Kidney (tissue), 14 donors: ENCODE data around the gene PRKCZ. TPM values are rescaled to one million over a fixed set of nuclear protein-coding genes. Genes with fewer than 3 reads are reported as not detected.

Experiments used
- DNase-seq, 5 donors: peaks; one replicate each; pipeline ENCODE4 v3.0.0-alpha.2; 2013 to 2020
- FAIRE-seq: peaks from 2 replicates; lab custom pipeline; 2012; peaks lifted over from hg19 to GRCh38; lab: Jason Lieb, UNC
- H3K27ac ChIP-seq, 2 donors: one replicate each; pipeline ENCODE4 v1.7.0; 2013; ENCODE audit warnings: low read depth in 2 of 2, low read length in 2 of 2, inconsistent platforms in 1 of 2
- H3K27me3 ChIP-seq: one replicate; pipeline ENCODE4 v1.7.1; 2013; ENCODE audit warnings: low read length, inconsistent platforms; ENCODE audit not compliant: control insufficient read depth, insufficient read depth
- H3K36me3 ChIP-seq, 3 donors: one replicate each; pipeline versions ENCODE4 v1.7.0 to v1.7.1; 2013; ENCODE audit warnings: low read length in 3 of 3, control low read depth in 1 of 3, inconsistent platforms in 1 of 3; ENCODE audit not compliant: insufficient read depth in 3 of 3, control insufficient read depth in 2 of 3
- H3K4me1 ChIP-seq, 3 donors: one replicate each; pipeline versions ENCODE4 v1.7.0 to v1.7.1; 2013; ENCODE audit warnings: low read length in 3 of 3, inconsistent platforms in 1 of 3, low read depth in 1 of 3; ENCODE audit not compliant: control insufficient read depth in 2 of 3, insufficient read depth in 2 of 3
- H3K4me3 ChIP-seq, 3 donors: one replicate each; pipeline versions ENCODE4 v1.7.0 to v1.8.1; 2013; ENCODE audit warnings: low read length in 3 of 3, control low read depth in 1 of 3, inconsistent platforms in 1 of 3
- H3K9ac ChIP-seq, 3 donors: one replicate each; pipeline versions ENCODE4 v1.7.0 to v1.7.1; 2013; ENCODE audit warnings: low read length in 3 of 3, control low read depth in 1 of 3, inconsistent platforms in 1 of 3
- H3K9me3 ChIP-seq, 3 donors: one replicate each; pipeline versions ENCODE4 v1.7.0 to v1.7.1; 2013; ENCODE audit warnings: low read length in 3 of 3, control low read depth in 1 of 3, inconsistent platforms in 1 of 3; ENCODE audit not compliant: control insufficient read depth in 2 of 3, insufficient read depth in 1 of 3
- intact Hi-C: fragments of 100-400 bp; cut with DNase I; formaldehyde crosslinking; loops from one replicate; pipeline ENCODE4 v1.11.1; 2022
- polyA plus RNA-seq: library from polyadenylated mRNA; stranded (reverse); fragments of 350-450 nt; fragmentation: Illumina TruSeq; extraction: RNeasy Lipid Tissue Mini Kit (QIAGEN cat#74804); gene quantifications from one replicate; pipeline ENCODE4 v1.2.3, GENCODE V29; 2014; ENCODE audit warnings: low read depth, low replicate concordance; ENCODE audit not compliant: insufficient read depth
- total RNA-seq: library from RNA; stranded (reverse); fragmentation: NEBNext Ultra II Directional; extraction: Animal tissue kit (Norgen Biotek cat#: 25700); gene quantifications from one replicate; pipeline ENCODE4 v1.2.1, GENCODE V29; 2021
- TF ChIP-seq, protein P1 (sequence below): IDR thresholded peaks from 3 replicates; pipeline ENCODE4 v1.5.1; 2012; ENCODE audit warnings: mild to moderate bottlenecking, moderate library complexity, borderline replicate concordance; ENCODE audit not compliant: insufficient read depth; ENCODE audit errors: extremely low read depth
- donor health status: control.
- donor health status: control.
- donor health status: control.
- donor health status: control.
- donor health status: control.
- donor health status: DM: yes; HTN: yes; CAD: no.
- donor health status: Normal renal cell carcinoma (clear cell type).

PRKCZ gene
- total and polyA plus RNA-seq, 2 donors from 2014 or later = 24.7 to 42.4 TPM

DNA sequence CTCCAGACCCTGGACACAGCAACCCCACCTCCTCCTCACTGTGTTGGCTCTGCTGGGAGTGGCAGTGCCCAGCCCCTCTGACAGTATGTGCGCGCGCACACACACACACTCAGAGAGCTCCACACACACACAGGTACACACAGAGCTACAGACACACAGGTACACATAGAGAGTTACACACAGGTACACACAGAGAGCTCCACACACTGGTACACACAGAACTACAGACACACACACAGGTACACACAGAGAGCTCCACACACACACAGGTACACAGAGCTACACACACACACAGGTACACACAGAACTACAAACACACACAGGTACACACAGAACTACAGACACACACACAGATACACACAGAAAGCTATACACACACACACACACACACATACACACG is 6.3 kb upstream of the PRKCZ start:
- FAIRE-seq (no peak), DNase-seq (no peak)
- Histone ChIP-seq H3K36me3 (no peaks in the 10 kb centered on the region), H3K9ac (no peak overlapping the region), H3K27ac (no peak overlapping the region), H3K9me3 (no peaks in the 10 kb centered on the region), H3K27me3 (no peaks in the 10 kb centered on the region), H3K4me1 (peaks cover 0 to 13% (median 2%) of the 10 kb centered on the region in 3 donors), H3K4me3 (no peak overlapping the region)
- TF ChIP-seq, protein P1, sequence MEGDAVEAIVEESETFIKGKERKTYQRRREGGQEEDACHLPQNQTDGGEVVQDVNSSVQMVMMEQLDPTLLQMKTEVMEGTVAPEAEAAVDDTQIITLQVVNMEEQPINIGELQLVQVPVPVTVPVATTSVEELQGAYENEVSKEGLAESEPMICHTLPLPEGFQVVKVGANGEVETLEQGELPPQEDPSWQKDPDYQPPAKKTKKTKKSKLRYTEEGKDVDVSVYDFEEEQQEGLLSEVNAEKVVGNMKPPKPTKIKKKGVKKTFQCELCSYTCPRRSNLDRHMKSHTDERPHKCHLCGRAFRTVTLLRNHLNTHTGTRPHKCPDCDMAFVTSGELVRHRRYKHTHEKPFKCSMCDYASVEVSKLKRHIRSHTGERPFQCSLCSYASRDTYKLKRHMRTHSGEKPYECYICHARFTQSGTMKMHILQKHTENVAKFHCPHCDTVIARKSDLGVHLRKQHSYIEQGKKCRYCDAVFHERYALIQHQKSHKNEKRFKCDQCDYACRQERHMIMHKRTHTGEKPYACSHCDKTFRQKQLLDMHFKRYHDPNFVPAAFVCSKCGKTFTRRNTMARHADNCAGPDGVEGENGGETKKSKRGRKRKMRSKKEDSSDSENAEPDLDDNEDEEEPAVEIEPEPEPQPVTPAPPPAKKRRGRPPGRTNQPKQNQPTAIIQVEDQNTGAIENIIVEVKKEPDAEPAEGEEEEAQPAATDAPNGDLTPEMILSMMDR = no peak
- intact Hi-C loops = loop anchor here (10.0 kb wide), 1 partner anchor 89 kb away; no protein-coding TSS in a partner anchor

DNA sequence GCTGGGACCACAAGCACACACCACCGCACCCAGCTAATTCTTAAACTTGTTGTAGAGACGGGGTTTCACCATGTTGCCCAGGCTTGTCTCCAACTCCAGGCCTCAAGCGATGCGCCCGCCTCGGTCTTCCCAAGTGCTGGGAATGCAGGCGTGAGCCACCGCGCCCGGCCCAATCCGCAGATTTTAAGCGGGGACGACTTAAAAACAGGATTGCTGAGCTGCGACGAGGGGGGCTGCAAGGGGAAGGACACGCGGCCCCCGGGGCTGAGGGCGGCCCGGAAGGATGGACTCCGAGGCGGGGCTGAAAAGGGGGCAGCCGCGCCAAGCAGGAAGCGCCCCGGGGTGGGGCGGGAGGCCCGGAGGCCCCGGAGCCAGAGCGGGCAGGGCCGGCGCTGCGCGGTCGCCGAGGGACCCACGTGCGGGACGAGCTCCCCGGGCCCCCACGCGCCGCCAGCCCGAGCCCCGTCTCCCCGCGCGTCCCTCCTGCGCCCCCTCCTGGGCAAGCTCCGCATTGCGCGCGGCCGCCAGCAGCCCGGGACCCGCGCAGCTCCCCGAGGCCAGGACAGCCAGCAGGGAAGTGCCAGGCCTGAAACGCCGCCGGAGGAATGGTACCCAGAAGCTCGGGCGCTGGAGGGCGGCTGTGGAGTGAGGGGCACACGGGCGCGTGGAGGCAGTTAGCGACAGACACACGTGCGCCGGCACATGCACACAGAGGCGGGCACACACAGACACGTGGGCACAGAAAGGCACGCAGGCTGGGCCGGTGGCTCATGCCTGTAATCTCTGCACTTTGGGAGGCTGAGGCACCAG is 5.5 kb upstream of the PRKCZ start:
- Histone ChIP-seq H3K27ac (no peak overlapping the region), H3K27me3 (peaks cover 2% of the 10 kb centered on the region), H3K4me3 (no peak overlapping the region), H3K4me1 (peaks cover 2 to 18% (median 5%) of the 10 kb centered on the region in 3 donors), H3K36me3 (no peaks in the 10 kb centered on the region), H3K9me3 (no peaks in the 10 kb centered on the region), H3K9ac (no peak overlapping the region)
- FAIRE-seq = no peak
- TF ChIP-seq, protein P1 = peak; percentile 94
- peak; percentile 71 to 89 (median 81) for DNase-seq
- intact Hi-C loops = loop anchor here (10.0 kb wide), 1 partner anchor 90 kb away; no protein-coding TSS in a partner anchor

DNA sequence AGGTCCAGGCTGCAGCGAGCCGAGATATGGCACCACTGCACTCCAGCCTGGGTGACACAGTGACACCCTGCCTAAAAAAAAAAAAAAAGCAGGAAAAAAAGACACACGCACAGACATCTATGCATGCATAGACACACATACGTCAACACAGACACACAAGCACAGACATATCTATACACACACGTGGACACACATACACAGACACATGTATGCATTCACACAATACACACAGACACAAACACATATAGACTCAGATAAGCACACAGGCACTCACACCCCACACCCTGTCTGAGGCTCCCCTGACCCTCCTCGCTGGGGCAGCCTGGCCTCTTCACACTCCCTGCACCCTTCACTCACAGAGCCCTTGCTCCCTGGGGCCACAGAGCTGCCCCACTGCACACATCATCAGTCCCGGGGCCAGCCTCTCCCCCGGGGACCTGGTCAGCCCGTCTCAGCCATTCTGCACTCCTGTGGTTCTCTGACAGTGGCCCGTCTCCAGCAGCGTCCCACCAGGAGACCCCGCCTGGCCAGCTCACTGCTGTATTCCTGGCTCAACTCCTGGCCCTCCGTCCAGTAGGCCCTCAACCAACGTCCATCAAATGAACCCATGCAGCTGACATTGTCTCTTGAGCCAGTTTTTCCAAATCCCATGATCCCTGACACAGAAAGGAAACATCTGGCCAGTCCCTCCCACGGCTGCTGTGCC is 4.6 kb upstream of the PRKCZ start:
- DNase-seq (peak in 2 of 5 donors; percentile 22 to 58), FAIRE-seq (no peak)
- Histone ChIP-seq H3K4me1 (peaks cover 2 to 18% (median 5%) of the 10 kb centered on the region in 3 donors), H3K4me3 (no peak overlapping the region), H3K9me3 (no peaks in the 10 kb centered on the region), H3K9ac (no peak overlapping the region), H3K27me3 (peaks cover 2% of the 10 kb centered on the region), H3K27ac (no peak overlapping the region), H3K36me3 (no peaks in the 10 kb centered on the region)
- TF ChIP-seq, protein P1 = no peak
- intact Hi-C loops = loop anchor here (10.0 kb wide), 1 partner anchor 91 kb away; no protein-coding TSS in a partner anchor
